Upper lobe of left lung (tissue), 6 donors: Measurements from ENCODE around the gene ZNF23. TPM values are rescaled to one million over a fixed set of nuclear protein-coding genes. Genes with fewer than 3 reads are reported as not detected.

Source experiments
- ATAC-seq, 2 donors: fragments of 200-7000 bp; cut with Tn5 transposase; one replicate each; pipeline ENCODE4 v1.9.1; 2022; ENCODE audit warnings: mild to moderate bottlenecking in 2 of 2, moderate library complexity in 2 of 2; ENCODE audit not compliant: low FRiP score in 2 of 2
- DNase-seq, 2 donors: peaks; one replicate each; pipeline ENCODE4 v3.0.0-alpha.2; 2019 to 2020
- H3K27ac ChIP-seq, 4 donors: fragments of 200-600 bp; sonication (generic); one replicate each; pipeline ENCODE4 v1.5.1; 2016 to 2019
- H3K27me3 ChIP-seq, 4 donors: fragments of 200-600 bp; sonication (generic); one replicate each; pipeline ENCODE4 v1.5.1; 2017 to 2019
- H3K36me3 ChIP-seq, 4 donors: fragments of 200-600 bp; sonication (generic); one replicate each; pipeline ENCODE4 v1.5.1; 2016 to 2019
- H3K4me1 ChIP-seq, 4 donors: fragments of 200-600 bp; sonication (generic); one replicate each; pipeline ENCODE4 v1.5.1; 2018 to 2019
- H3K4me3 ChIP-seq, 4 donors: fragments of 200-600 bp; sonication (generic); one replicate each; pipeline ENCODE4 v1.5.1; 2017 to 2019; ENCODE audit warnings: mild to moderate bottlenecking in 2 of 4, moderate library complexity in 1 of 4
- H3K9me3 ChIP-seq, 4 donors: fragments of 200-600 bp; sonication (generic); one replicate each; pipeline ENCODE4 v1.5.1; 2018 to 2019
- CTCF ChIP-seq, 6 experiments: fragments of 450-650 bp in 4 of 6; fragments of 200-600 bp in 2 of 6; sonication (generic) in 2 of 6; IDR thresholded peaks; one replicate each; pipeline ENCODE4 v1.5.1; 2016 to 2019; ENCODE audit warnings: antibody characterized with exemption in 6 of 6
- EP300 ChIP-seq, 4 donors: sonication (generic); formaldehyde crosslinking; IDR thresholded peaks; one replicate each; pipeline ENCODE4 v1.5.1; 2017; ENCODE audit warnings: antibody characterized with exemption in 4 of 4, control low read depth in 2 of 4
- POLR2A ChIP-seq, 4 donors: fragments of 450-650 bp; IDR thresholded peaks; one replicate each; pipeline ENCODE4 v1.5.1; 2016 to 2017; ENCODE audit warnings: antibody characterized with exemption in 4 of 4, mild to moderate bottlenecking in 2 of 4
- POLR2AphosphoS5 ChIP-seq, 2 donors: sonication (generic); formaldehyde crosslinking; IDR thresholded peaks; one replicate each; pipeline ENCODE4 v1.5.1; 2017; ENCODE audit warnings: antibody characterized with exemption in 2 of 2
- WGBS, 2 donors: methylation state at CpG; one replicate each; pipeline ENCODE4 v1.1.5; 2017 to 2018; 5-methylcytosine and 5-hydroxymethylcytosine counted together
- total RNA-seq, 6 donors: library from RNA; depleted of rRNA in 4 of 6; stranded (reverse); fragments of >200 nt in 4 of 6; gene quantifications; one replicate each; pipeline versions ENCODE4 v1.1.0 to v1.2.1, GENCODE V29; 2016 to 2021
- donor health status: DM: no; HTN: no; CAD: no; lungs with moderate emphysema.
- donor health status: DM: no; HTN: yes; CAD: no; lungs with severe emphysema.

ZNF23 gene
- total RNA-seq, 6 donors from 2014 or later = 7.1 to 28.3 (median 12.5) TPM

GRCh38 chr16:71441348-71442050 lies 20.5 kb downstream of the ZNF23 start:
- no peak overlapping the region for H3K4me3 ChIP-seq
- DNase-seq (peak in 1 of 2 donors; percentile 88), ATAC-seq (peak in 1 of 2 donors; percentile 11)
- no peaks in the 10 kb centered on the region for H3K36me3 ChIP-seq
- H3K9me3 ChIP-seq = peaks cover 13 to 41% (median 29%) of the 10 kb centered on the region in 4 donors
- H3K27me3 ChIP-seq = no peaks in the 10 kb centered on the region
- WGBS, 2 donors = 39 to 84% methylated on average over 7 to 55 of the region's 71 CpGs
- no peak overlapping the region for H3K27ac ChIP-seq
- no peaks in the 10 kb centered on the region for H3K4me1 ChIP-seq
- TF ChIP-seq CTCF (IDR thresholded peaks at IDR 0.05) (peak; percentile 32 to 65 (median 46)), EP300 (IDR thresholded peaks at IDR 0.05) (no peak), POLR2A (IDR thresholded peaks at IDR 0.05) (no peak), POLR2AphosphoS5 (IDR thresholded peaks at IDR 0.05) (no peak)

- no peak for ATAC-seq
- 76 to 78% methylated on average over 23 of the region's 25 CpGs for WGBS, 2 donors
- H3K27me3 ChIP-seq = no peaks in the 10 kb centered on the region
These were observed 21.2 kb downstream of the ZNF23 start for GRCh38 chr16:71440669-71441347.

GRCh38 chr16:71439523-71439922 lies 22.5 kb downstream of the ZNF23 start:
- H3K36me3 ChIP-seq = no peaks in the 10 kb centered on the region
- H3K9me3 ChIP-seq = peaks cover 2 to 22% (median 12%) of the 10 kb centered on the region in 4 donors
- no peak overlapping the region for H3K27ac ChIP-seq
- ATAC-seq (no peak), DNase-seq (no peak)
- H3K27me3 ChIP-seq = no peaks in the 10 kb centered on the region
- no peak for TF ChIP-seq POLR2A (IDR thresholded peaks at IDR 0.05)
- no peak for TF ChIP-seq CTCF (IDR thresholded peaks at IDR 0.05)
- TF ChIP-seq EP300 (IDR thresholded peaks at IDR 0.05) = no peak
- TF ChIP-seq POLR2AphosphoS5 (IDR thresholded peaks at IDR 0.05) = no peak
- 28 to 40% methylated on average over 3 of the region's 3 CpGs for WGBS, 2 donors
- no peaks in the 10 kb centered on the region for H3K4me1 ChIP-seq
- H3K4me3 ChIP-seq = no peak overlapping the region

More at GRCh38 chr16:71440669-71441347, 21.2 kb downstream of the ZNF23 start:
- no peaks in the 10 kb centered on the region for H3K4me1 ChIP-seq
- TF ChIP-seq CTCF (IDR thresholded peaks at IDR 0.05) (no peak), POLR2AphosphoS5 (IDR thresholded peaks at IDR 0.05) (no peak), POLR2A (IDR thresholded peaks at IDR 0.05) (no peak), EP300 (IDR thresholded peaks at IDR 0.05) (no peak)
- H3K4me3 ChIP-seq = no peak overlapping the region
- H3K9me3 ChIP-seq = peaks cover 8 to 35% (median 24%) of the 10 kb centered on the region in 4 donors
- no peak for DNase-seq
- no peak overlapping the region for H3K27ac ChIP-seq
- H3K36me3 ChIP-seq = no peaks in the 10 kb centered on the region

- ATAC-seq = no peak
- no peak overlapping the region for H3K4me3 ChIP-seq
- H3K4me1 ChIP-seq = no peaks in the 10 kb centered on the region
- H3K36me3 ChIP-seq = no peaks in the 10 kb centered on the region
- peaks cover 0 to 5% (median under 1%) of the 10 kb centered on the region in 4 donors for H3K9me3 ChIP-seq
- TF ChIP-seq CTCF (IDR thresholded peaks at IDR 0.05) (no peak), EP300 (IDR thresholded peaks at IDR 0.05) (no peak), POLR2AphosphoS5 (IDR thresholded peaks at IDR 0.05) (no peak), POLR2A (IDR thresholded peaks at IDR 0.05) (no peak)
- no peak overlapping the region for H3K27ac ChIP-seq
- no peak for DNase-seq
- WGBS, 2 donors = 71 to 87% methylated on average over 6 to 7 of the region's 7 CpGs
- H3K27me3 ChIP-seq = no peaks in the 10 kb centered on the region
These were observed 25.6 kb downstream of the ZNF23 start for GRCh38 chr16:71436473-71436872.
